GM12892 (cell line): ENCODE data around the gene ADCY1.

Source experiments
- POLR2A ChIP-seq: IDR thresholded peaks from 2 replicates; pipeline ENCODE4 v1.6.1; 2011; ENCODE audit warnings: low read depth, low read length, control low read depth
- POLR2AphosphoS5 ChIP-seq: IDR thresholded peaks from 2 replicates; pipeline ENCODE4 v1.6.1; 2011; ENCODE audit warnings: low read depth, low read length, control low read depth
- TAF1 ChIP-seq: IDR thresholded peaks from 2 replicates; pipeline ENCODE4 v1.6.1; 2011; ENCODE audit warnings: low read depth, mild to moderate bottlenecking, control low read depth, low read length, borderline replicate concordance

GRCh38 chr7:45704683-45705016 is 130.5 kb downstream of the ADCY1 start:
- TF ChIP-seq POLR2A (no peak), TAF1 (no peak), POLR2AphosphoS5 (no peak)
